Pancreas (tissue), 10 donors: ENCODE data around the gene CCDC85C. TPM values are rescaled to one million over a fixed set of nuclear protein-coding genes. Genes with fewer than 3 reads are reported as not detected.

Experiments used
- ATAC-seq, 4 donors: fragments of 200-7000 bp; cut with Tn5 transposase; one replicate each; pipeline versions ENCODE4 v1.8.0 to v1.9.1; 2020; ENCODE audit warnings: mild to moderate bottlenecking in 4 of 4, moderate library complexity in 4 of 4
- DNase-seq, 6 donors: peaks; one replicate each; pipeline ENCODE4 v3.0.0-alpha.2; 2020
- FAIRE-seq: peaks from 2 replicates; lab custom pipeline; 2012; peaks lifted over from hg19 to GRCh38; lab: Jason Lieb, UNC
- H3K27ac ChIP-seq, 4 donors: fragments of 200-600 bp; sonication (generic); 1 replicate in 3 of 4; 2 replicates in 1 of 4; pipeline versions ENCODE4 v1.5.0 to v1.8.0; 2020
- H3K27me3 ChIP-seq, 4 donors: fragments of 200-600 bp; one replicate each; pipeline ENCODE4 v1.8.0; 2021
- H3K36me3 ChIP-seq, 3 donors: fragments of 200-600 bp; sonication (generic) in 1 of 3; one replicate each; pipeline versions ENCODE4 v1.5.0 to v1.8.0; 2020 to 2021
- H3K4me1 ChIP-seq, 3 donors: fragments of 200-600 bp; one replicate each; pipeline ENCODE4 v1.8.0; 2021
- H3K4me3 ChIP-seq, 4 donors: fragments of 200-600 bp; sonication (generic) in 2 of 4; one replicate each; pipeline versions ENCODE4 v1.5.0 to v1.8.0; 2020 to 2021
- H3K9me3 ChIP-seq, 4 donors: fragments of 200-600 bp; one replicate each; pipeline ENCODE4 v1.8.0; 2021
- WGBS, 2 donors: extraction: QIAGEN DNeasy Blood & Tissue Kit; methylation state at CpG; one replicate each; pipeline ENCODE4 v1.1.7; 2013; 5-methylcytosine and 5-hydroxymethylcytosine counted together
- intact Hi-C, 3 donors: fragments of 100-400 bp; cut with DNase I; formaldehyde crosslinking; loops; one replicate each; pipeline versions ENCODE4 v1.11.1 to v1.14.2; 2022
- polyA plus RNA-seq, 2 donors: library from polyadenylated mRNA; stranded (reverse); fragments of 200-250 nt; gene quantifications; one replicate each; pipeline ENCODE4 v1.2.3, GENCODE V29; 2013
- total RNA-seq, 6 donors: library from RNA; stranded (reverse); fragmentation: NEBNext Ultra II Directional in 4 of 6; extraction: Animal tissue kit (Norgen Biotek cat#: 25700) in 4 of 6; gene quantifications; one replicate each; pipeline versions ENCODE4 v1.2.1 to v1.2.4, GENCODE V29; 2021 to 2023
- TF ChIP-seq, protein P1 (sequence below), 4 donors: fragments of 200-600 bp; sonication (generic) in 3 of 4; IDR thresholded peaks; one replicate each; pipeline versions ENCODE4 v1.5.0 to v1.8.0; 2021; ENCODE audit warnings: antibody characterized with exemption in 4 of 4
- donor health status: healthy with polysubstance abuse.
- donor health status: DM: no; HTN: no; CAD: no; lungs with moderate emphysema.
- donor health status: DM: no; HTN: no; CAD: no.
- donor health status: control.
- donor health status: control.
- donor health status: Bipolar disorder and iron deficiency.
- donor health status: DM: yes; HTN: yes; CAD: no.
- donor health status: DM: no; HTN: no; CAD: no.
- donor health status: DM: no; HTN: no; CAD: no.
- donor health status: DM: yes; HTN: yes; CAD: no.

The CCDC85C gene
- total and polyA plus RNA-seq, 8 donors, result 9.5 to 22.2 (median 17.6) TPM

DNA sequence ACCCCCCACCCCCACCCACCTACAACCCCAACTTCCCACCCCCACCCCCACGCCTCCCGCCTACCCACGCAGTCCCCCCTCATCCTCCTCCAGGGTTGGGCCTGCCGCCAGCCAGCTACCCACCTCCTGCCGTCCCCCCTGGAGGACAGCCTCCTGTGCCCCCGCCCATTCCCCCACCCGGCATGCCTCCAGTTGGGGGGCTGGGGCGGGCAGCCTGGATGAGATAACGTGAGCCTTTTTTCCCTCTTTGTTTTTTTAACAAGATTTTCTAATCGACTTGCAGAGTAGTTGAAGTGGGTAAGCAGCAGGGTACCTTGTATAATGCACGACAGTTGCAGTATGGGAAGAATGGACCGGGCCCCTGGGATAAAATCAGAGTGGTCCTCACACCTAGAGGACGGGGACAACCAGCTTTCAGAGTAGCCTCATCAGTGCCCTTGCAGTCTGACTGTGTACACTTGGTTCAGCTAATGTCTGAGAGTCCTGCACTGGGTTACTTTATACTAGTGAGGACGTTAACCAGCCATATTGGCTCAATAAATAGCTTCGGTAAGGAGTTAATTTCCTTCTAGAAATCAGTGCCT, 93.4 kb downstream of the CCDC85C start:
- Histone ChIP-seq H3K27me3 (no peaks in the 10 kb centered on the region), H3K4me1 (peaks cover 0 to 9% (median 7%) of the 10 kb centered on the region in 3 donors), H3K36me3 (peaks cover 0 to 24% (median 18%) of the 10 kb centered on the region in 3 donors), H3K4me3 (no peak overlapping the region), H3K27ac (no peak overlapping the region), H3K9me3 (no peaks in the 10 kb centered on the region)
- DNase-seq, result peak in 1 of 6 donors; percentile 70
- FAIRE-seq, result no peak
- intact Hi-C loops, result no loop called here
- ATAC-seq, result no peak
- WGBS, 2 donors, result 77 to 85% methylated on average over 12 to 15 of the region's 15 CpGs
- TF ChIP-seq, protein P1, sequence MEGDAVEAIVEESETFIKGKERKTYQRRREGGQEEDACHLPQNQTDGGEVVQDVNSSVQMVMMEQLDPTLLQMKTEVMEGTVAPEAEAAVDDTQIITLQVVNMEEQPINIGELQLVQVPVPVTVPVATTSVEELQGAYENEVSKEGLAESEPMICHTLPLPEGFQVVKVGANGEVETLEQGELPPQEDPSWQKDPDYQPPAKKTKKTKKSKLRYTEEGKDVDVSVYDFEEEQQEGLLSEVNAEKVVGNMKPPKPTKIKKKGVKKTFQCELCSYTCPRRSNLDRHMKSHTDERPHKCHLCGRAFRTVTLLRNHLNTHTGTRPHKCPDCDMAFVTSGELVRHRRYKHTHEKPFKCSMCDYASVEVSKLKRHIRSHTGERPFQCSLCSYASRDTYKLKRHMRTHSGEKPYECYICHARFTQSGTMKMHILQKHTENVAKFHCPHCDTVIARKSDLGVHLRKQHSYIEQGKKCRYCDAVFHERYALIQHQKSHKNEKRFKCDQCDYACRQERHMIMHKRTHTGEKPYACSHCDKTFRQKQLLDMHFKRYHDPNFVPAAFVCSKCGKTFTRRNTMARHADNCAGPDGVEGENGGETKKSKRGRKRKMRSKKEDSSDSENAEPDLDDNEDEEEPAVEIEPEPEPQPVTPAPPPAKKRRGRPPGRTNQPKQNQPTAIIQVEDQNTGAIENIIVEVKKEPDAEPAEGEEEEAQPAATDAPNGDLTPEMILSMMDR (IDR thresholded peaks at IDR 0.05), result no peak

DNA sequence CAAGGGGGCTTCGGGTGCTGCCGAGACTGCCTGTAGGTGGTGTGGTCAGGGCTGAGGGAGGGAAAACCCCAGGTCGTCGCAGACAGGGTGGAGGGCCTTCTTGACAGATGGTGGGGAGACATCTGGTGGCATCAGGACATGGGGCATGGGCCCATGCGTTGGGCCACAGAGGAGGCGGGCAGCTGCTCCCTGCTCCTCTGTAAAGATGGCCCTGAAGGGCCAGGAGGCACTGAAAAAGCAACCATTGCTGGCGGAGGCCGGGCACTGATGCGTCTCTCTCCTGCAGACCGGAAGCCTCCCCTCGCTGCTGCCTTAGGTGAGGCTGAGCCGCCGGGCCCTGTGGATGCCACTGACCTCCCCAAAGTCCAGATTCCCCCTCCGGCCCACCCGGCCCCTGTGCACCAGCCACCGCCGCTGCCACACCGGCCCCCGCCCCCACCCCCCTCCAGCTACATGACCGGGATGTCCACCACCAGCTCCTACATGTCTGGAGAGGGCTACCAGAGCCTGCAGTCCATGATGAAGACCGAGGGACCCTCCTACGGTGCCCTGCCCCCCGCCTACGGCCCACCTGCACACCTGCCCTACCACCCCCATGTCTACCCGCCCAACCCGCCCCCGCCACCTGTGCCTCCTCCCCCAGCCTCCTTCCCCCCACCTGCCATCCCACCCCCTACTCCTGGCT, 94.0 kb downstream of the CCDC85C start:
- H3K9me3 ChIP-seq, result no peaks in the 10 kb centered on the region
- H3K4me1 ChIP-seq, result peaks cover 0 to 9% (median 7%) of the 10 kb centered on the region in 3 donors
- no peak for FAIRE-seq
- intact Hi-C loops, result no loop called here
- DNase-seq, result peak in 3 of 6 donors; percentile 13 to 68 (median 56)
- no peak for ATAC-seq
- H3K4me3 ChIP-seq, result no peak overlapping the region
- H3K27ac ChIP-seq, result no peak overlapping the region
- no peaks in the 10 kb centered on the region for H3K27me3 ChIP-seq
- 87 to 92% methylated on average over 19 to 27 of the region's 27 CpGs for WGBS, 2 donors
- peaks cover 0 to 30% (median 21%) of the 10 kb centered on the region in 3 donors for H3K36me3 ChIP-seq
- TF ChIP-seq, protein P1 (IDR thresholded peaks at IDR 0.05), result no peak

DNA sequence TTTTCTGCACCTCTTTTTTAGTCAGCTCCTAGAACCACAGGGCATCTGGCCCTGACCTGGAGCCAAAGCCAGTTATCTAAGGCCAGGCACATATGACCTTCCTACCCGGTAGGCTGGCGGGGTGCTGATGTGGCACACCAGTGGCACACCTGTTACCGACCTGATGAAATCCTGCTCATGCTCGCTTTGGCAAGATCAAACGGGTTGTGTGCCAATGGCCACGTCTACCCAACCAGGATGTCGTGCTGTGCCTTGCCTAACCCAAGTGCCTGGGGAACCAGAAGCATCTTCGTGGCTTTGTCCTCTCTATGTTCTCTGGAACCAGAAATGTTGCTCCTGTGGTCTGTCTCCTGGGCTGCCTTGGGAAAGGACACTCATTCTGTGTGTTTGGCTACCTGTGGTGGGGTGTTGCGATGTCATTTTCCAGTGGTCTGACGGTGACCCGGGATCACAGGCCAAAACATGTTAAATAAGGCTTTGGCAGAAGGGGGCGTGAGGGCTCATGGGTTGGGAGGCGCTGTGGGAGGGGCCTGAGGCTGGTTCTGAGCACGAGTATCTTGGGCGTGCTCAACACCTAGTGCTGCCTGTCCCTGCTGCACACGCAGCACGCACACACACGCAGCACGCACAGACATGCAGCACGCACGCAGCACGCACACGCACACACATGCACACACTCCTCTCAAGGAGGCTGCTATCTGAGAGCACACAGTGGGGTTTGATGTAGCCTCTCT, 94.9 kb downstream of the CCDC85C start:
- FAIRE-seq, result no peak
- Histone ChIP-seq H3K4me1 (peaks cover 0 to 9% (median 7%) of the 10 kb centered on the region in 3 donors), H3K27ac (peak overlapping the region in 2 of 4 donors; percentile 35 to 52), H3K9me3 (no peaks in the 10 kb centered on the region), H3K4me3 (no peak overlapping the region), H3K36me3 (peaks cover 0 to 29% (median 19%) of the 10 kb centered on the region in 3 donors), H3K27me3 (no peaks in the 10 kb centered on the region)
- TF ChIP-seq, protein P1 (IDR thresholded peaks at IDR 0.05), result no peak
- intact Hi-C loops, result no loop called here
- peak; percentile 59 to 90 (median 83) for DNase-seq
- peak; percentile 75 to 87 (median 83) for ATAC-seq
- WGBS, 2 donors, result 68% methylated on average over 23 of the region's 23 CpGs

DNA sequence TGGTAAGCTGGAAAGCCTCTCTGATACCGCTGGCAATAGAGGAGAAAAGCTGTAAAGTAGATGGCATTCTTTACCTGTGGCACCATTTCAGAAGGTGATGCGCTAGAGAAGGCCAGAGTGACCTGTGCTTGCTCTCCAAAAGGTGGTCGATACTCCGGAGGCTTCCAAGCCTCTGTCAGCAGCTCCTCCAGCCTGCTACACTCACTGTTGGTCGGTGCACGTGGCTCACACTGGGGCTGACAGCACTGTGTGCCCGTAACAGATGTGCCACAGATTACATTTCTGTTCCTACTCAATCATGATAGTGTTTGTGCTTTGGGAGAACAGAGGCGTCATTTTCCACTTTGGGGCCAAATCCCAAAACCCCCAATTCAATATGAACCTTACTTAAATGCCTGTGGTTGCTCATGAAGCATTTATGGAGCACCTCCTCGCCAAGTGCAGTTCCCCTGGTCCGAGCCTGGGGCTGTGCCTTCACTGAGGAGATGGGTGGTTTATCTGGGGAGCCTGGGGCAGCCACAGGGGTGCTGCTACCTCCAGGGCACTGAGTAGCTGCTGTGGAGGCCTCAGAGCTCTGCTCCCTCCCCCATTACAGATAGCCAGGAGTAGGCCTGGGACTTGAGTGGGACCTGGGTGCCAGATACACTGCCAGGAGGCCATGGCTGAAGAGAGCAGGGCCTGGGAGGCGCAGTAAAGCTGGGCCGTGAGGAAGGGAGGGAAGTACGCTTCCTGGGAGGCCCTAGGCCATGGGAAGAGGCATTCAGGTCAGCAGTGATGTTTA, 96.0 kb downstream of the CCDC85C start:
- Histone ChIP-seq H3K4me1 (peaks cover 0 to 9% (median 7%) of the 10 kb centered on the region in 3 donors), H3K4me3 (no peak overlapping the region), H3K9me3 (no peaks in the 10 kb centered on the region), H3K27ac (peak overlapping the region in 2 of 4 donors; percentile 35 to 52), H3K27me3 (no peaks in the 10 kb centered on the region), H3K36me3 (peaks cover 0 to 36% (median 29%) of the 10 kb centered on the region in 3 donors)
- DNase-seq, result peak in 1 of 6 donors; percentile 15
- TF ChIP-seq, protein P1 (IDR thresholded peaks at IDR 0.05), result no peak
- FAIRE-seq, result no peak
- intact Hi-C loops, result no loop called here
- 72 to 74% methylated on average over 13 of the region's 13 CpGs for WGBS, 2 donors
- peak; percentile 2 to 16 (median 6) for ATAC-seq
